NCI-H510A (cell line): ENCODE measurements around the gene ANKRD22.
"Not testable (repeated sequence)": the region's sequence is repeated elsewhere in the genome, so short reads cannot be mapped to it uniquely, and the experiment has no call there.

ENCODE experiments used
- DNase-seq: peaks from one replicate; lab custom pipeline; 2025; lab: John Stamatoyannopoulos, UW

Gene ANKRD22

DNA sequence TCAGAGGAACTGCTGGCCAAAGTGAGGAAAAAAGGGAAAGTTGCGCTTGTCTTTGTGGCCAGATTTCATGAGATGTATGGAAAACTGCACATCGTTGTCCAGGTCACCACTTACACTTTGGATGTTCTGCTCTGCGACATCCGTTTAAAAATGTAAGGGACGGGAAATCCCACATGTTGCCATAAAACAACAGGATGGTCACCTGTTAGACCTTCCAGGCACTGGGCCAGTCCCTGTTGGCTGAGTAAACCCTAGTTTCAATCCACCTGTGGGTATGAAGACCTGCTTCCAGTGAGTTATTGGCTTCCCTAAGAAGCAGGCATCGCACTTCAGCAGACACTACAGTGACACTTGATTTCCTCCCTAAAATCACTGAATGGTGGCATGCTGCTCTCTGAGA lies 25.7 kb upstream of the ANKRD22 start:
- no peak for DNase-seq

- no peak for DNase-seq
These were observed 23.4 kb upstream of the ANKRD22 start for GRCh38 chr10:88875081-88875480.

DNA sequence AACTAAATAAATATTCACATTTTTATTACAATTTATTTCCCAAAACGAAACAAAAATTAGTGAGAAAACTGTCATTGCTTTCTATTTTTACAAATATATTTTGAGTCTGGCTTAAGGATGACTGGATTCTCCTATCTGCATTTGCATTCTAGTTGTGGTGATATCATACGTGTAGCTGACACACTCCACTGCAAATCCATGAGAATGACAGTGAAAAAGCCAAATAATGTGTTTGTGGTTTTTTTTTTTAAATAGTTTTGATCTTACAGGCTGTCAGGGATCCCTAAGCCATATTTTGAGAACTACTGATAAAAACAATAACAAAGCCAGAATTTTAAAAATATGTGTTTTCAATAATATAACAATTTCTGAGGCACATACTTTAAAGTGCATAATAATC lies 22.6 kb upstream of the ANKRD22 start:
- DNase-seq, result no peak

GRCh38 chr10:88873757-88874156 lies 22.1 kb upstream of the ANKRD22 start:
- no peak for DNase-seq

DNA sequence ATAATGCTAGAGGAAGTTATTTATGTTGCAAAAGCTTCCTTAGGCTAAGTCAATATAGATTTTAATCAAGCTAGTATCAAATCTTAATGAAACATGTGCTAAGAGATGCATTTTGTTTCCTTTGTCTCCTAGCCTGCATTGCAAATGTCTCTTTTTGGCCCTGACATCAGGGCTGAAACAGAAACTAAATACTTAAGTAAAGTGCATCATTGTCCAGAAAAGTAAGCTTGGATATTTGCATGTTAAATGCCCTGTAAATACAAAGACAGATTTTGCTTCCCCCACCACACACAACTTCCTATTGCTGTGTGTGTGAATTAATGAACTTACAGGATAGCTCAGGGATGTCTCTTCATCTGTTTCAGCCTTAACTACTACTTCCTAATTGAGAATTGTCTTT lies 18.4 kb upstream of the ANKRD22 start:
- DNase-seq, result no peak

- DNase-seq, result no peak
These were observed 14.8 kb upstream of the ANKRD22 start for GRCh38 chr10:88866454-88866853.

DNA sequence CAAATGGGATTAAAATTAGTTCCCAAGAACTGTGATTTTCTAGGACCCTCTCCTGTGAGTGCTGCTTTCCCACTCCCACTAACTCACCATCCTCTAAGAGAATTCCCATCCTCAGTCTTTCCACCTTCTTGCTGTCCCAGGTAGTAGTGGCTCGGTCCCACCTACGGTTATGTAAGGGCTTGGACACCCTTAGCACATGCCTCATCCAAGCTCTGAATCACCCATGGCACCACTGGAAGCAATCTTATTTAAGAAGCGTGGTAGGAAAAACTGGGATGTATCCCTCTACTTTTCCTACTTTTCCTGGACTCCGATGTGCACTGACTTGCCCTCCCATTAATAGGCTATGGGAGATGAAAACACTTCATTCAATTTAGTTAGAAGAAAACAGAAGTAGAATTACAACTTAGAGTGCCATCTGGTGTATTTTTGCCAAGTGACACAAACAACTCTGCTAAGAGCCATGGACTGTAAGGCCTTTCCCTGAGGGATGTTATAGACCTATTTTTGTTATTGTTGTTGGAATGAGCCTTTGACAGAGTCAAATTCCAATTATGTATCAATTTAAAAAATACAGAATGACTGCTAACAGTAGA lies 13.7 kb upstream of the ANKRD22 start:
- DNase-seq, result no peak

- DNase-seq, result no peak
These were observed 9.4 kb upstream of the ANKRD22 start for GRCh38 chr10:88861036-88861435.

GRCh38 chr10:88858491-88858890 lies 6.8 kb upstream of the ANKRD22 start:
- no peak for DNase-seq

- no peak for DNase-seq
These were observed 6.2 kb upstream of the ANKRD22 start for GRCh38 chr10:88857831-88858230.

DNA sequence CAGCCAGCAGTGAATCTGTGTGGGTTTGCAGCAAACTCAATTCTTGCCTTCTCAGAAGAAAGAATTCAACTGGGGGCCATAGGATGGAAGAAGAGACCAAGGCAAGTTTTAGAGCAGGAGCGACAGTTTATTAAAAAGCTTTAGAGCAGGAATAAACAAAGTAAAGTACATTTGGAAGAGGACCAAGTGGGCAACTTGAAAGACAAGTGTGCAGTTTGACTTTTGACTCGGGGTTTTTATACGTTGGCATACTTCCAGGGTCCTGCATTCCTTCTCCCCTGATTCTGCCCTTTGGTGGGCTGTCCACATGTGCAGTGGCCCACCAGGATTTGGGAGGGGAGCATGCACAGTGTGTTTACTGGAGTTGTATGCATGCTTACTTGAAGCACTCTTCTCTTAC lies 3.0 kb upstream of the ANKRD22 start:
- no peak for DNase-seq

DNA sequence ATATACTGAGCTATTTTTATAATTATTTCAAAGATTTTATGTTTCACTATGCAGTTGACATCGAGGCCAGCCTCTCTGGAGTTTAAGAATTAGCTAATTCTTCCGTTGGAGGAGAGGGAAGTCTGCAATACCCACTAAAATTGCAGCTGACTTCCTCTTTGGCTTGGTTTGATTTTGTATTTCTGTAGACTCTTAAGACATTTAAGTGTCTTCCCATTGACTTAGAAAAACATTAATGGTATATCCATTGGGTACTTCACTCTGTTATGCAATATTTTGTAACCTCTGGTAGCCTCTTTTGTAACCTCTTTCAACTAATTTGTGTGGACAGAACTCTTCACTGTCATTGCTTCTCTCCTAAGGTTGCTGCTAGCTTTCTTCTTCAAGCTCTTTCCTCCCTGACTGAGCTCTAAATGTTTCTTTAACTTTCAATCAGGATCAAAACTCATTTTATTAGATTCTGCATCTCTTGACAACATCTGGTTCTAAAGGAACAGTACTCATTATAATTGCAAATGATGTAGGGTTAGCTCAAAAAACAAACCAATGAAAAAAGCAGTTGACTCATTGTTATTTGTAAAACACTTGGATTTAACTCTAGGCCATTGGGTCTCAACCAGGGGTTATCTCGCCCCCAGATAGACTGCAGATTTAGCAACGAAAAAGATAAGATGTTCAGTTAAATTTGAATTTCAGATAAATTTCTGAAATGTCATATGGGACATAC lies 1.7 kb upstream of the ANKRD22 start:
- DNase-seq, result no peak

GRCh38 chr10:88852327-88852726 lies 683 bp upstream of the ANKRD22 start:
- no peak for DNase-seq

DNA sequence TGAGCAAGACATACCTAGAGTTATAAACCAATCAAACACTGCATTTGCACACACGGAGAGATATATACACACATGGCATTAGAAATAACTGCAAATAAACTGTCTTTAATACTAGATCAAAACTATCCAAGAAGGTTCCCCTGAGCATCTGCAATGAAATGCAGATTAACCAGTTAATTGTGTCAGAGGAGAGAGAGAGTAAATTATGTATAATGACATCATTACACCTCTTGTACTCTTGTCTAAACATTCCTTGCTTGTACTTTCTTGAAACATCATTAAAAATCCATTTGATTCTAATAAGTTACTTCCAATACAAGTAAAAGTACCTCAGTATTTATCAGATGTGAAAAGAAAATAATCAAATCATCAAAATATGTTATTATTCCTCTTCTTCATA lies 932 bp downstream of the ANKRD22 start:
- DNase-seq, result no peak

- DNase-seq, result no peak
These were observed 2.4 kb downstream of the ANKRD22 start for GRCh38 chr10:88849234-88849633.

- no peak for DNase-seq
These were observed 3.1 kb downstream of the ANKRD22 start for GRCh38 chr10:88848499-88848898.

DNA sequence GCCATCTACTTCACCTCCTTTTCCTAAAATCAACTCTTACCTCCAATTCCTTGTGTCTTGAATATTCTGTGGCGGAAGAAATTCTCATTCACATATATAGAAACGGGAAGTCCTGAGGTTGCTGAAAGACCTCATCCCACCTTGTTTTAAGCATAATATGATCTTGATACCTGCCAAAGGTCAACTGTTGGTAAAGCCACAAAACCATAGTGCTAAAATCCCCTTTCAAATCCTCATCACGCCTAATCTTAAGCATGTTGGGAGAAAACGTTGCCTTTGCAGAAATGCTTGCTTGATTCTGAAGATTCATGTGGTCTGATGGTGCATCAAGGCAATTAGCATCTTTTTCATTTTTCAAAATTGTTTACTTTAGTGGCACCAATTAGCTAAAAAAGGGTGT lies 8.5 kb downstream of the ANKRD22 start:
- no peak for DNase-seq

DNA sequence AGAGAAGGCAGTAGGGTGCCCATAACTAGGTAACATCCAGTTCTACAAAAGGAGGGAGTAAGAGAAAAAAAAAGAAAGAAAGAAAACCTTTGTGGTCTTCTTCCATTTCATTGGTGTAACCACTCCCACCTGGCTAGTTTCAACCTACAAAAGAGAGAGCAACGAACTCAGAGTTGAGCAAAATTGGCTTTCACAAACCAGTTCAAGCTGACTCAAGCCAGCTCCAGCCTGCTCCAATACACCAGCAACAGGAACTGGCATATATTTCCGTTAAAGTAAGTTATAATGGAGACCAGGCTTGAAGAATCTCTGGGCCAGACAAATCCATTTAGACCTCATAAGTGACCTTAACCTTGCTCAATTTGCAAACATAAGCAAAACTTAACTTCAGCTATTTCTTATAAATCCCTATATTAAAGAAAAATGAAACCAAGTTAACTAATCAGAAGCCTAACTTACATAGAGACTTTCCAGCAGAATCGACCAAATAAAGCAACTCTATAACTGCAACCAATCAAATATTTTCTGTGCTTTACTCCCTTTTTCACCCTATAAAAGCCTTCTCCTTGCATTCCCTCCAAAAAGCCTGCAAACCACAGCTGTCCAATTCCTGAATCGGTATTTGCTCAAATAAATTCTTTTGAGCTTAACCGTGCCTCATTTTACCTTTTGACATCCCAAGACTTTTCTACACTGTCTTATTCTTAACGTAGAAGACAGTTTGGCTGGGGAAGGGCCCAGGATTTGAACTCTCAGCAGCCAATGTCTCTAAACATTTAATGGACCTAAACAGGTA lies 10.1 kb downstream of the ANKRD22 start:
- DNase-seq, result no peak

GRCh38 chr10:88840881-88841280 lies 10.8 kb downstream of the ANKRD22 start:
- DNase-seq, result no peak

DNA sequence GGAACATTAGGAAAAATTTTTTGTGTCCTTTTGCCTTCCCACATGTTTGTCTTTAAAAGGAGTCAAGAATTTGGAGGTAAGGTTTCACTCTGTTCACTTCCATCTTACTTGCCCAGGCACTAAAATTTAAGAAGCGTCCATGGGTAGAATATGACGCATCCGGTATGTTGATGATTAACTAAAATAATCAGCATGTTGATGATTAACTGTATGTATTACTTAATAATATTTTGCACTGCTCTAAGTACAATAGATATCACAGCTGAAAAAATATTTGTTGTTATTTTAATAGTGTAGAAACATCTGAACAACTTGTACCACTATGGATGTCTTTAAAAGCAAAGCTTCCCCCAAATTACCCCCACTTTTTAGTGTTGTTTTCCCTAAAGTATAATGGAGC lies 11.5 kb downstream of the ANKRD22 start:
- DNase-seq, result no peak

DNA sequence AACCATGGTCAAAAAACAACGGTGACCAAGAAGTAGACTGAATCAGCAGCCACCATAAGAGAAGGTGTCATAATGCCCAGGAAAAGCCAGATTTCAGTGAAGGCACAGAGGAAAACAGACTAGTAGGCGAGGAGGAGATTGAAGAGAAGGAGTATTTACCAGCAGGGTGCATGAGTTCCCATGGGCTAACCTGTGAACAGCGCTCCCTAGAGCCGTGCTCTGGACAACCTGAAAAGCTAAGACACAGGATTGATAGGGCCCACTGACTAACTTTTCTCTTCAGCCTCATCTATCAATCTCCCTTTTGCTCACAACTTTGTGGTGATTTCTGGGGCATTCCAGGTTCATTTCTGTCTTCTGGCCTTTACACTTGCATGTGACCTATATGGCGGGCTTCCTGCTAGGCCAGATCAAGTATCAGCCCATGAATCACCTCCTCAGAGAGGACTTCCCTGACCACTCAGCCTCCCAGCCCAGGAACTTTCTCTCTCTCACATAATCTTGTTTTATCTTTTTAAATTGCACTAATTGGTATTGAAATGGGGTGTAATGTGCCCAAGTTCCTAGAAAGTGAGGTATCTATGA lies 12.8 kb downstream of the ANKRD22 start:
- DNase-seq, result no peak

DNA sequence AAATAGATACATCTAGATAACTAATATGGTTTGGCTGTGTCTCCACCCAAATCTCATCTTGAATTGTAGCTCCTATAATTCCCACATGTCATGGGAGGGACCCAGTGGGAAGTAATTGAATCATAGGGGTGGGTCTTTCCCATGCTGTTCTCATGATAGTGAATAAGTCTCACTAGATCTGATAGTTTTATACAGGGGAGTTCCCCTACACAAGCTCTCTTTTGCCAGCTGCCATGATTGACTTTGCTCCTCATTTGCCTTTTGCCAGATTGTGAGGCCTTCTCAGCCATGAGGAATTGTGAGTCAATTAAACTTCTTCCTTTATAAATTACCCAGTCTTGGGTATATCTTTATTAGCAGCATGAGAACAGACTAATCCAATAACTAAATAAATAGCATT lies 14.0 kb downstream of the ANKRD22 start:
- DNase-seq, result not testable (repeated sequence)

GRCh38 chr10:88835910-88836221 lies 15.8 kb downstream of the ANKRD22 start:
- DNase-seq, result no peak
